ENCODE measurements around the gene YTHDC2. TPM values are rescaled to one million over a fixed set of nuclear protein-coding genes. Genes with fewer than 3 reads are reported as not detected.
A peak's percentile ranks its signal among the peaks of the same experiment; 100 is the strongest.

YTHDC2 gene
- polyA plus RNA-seq, 1 donor (not counting 4 experiments of a cell fraction or from before 2014, with no cell fraction given), result 15.2 TPM

GRCh38 chr5:113505181-113505580 is 8.3 kb upstream of the YTHDC2 start:
- peak; percentile 90 for FAIRE-seq
- H3K9me1 ChIP-seq (ENCODE audit: control insufficient read depth, extremely low read depth, insufficient read depth, low read length), result no peaks in the 10 kb centered on the region
- H3K27me3 ChIP-seq (ENCODE audit: control insufficient read depth, extremely low read depth, insufficient read depth, low read length), result no peaks in the 10 kb centered on the region
- no peaks in the 10 kb centered on the region for H3K9me3 ChIP-seq (ENCODE audit: control insufficient read depth, low read depth, low read length)
- H2AFZ ChIP-seq (ENCODE audit: control insufficient read depth, low read length), result no peak overlapping the region
- no peak overlapping the region for H3K27ac ChIP-seq (ENCODE audit: control insufficient read depth, insufficient read depth, low read length)
- H3K4me1 ChIP-seq (ENCODE audit: control insufficient read depth, extremely low read depth, insufficient read depth, low read length), result peaks cover 13% of the 10 kb centered on the region
- no peak for DNase-seq (ENCODE audit: low read depth, low spot score)
- H3K36me3 ChIP-seq (ENCODE audit: control insufficient read depth in 2 of 2, extremely low read depth in 1 of 2, insufficient read depth in 2 of 2, low read length in 2 of 2), result no peaks in the 10 kb centered on the region
- no peaks in the 10 kb centered on the region for H4K20me1 ChIP-seq (ENCODE audit: control insufficient read depth, extremely low read depth, insufficient read depth, low read length)
- no peak overlapping the region for H3K4me2 ChIP-seq (ENCODE audit: control insufficient read depth, extremely low read depth, insufficient read depth, low read depth, low read length)
- H3K9ac ChIP-seq (ENCODE audit: control insufficient read depth, extremely low read depth, insufficient read depth, low read length), result no peak overlapping the region
- dilution Hi-C loops (cut with MboI; ENCODE audit: extremely low pct_ligation_motif_present, low sequenced_read_pairs), result no loop called here
- H3K79me2 ChIP-seq (ENCODE audit: control insufficient read depth, insufficient read depth, low read length), result no peaks in the 10 kb centered on the region
- TF ChIP-seq CTCF (optimal IDR thresholded peaks at IDR 0.05 in 1 of 3, IDR thresholded peaks at IDR 0.05 in 1 of 3, conservative IDR thresholded peaks at IDR 0.05 in 1 of 3; ENCODE audit: extremely low read depth in 1 of 3, insufficient read depth in 2 of 3, low read length in 3 of 3) (peak in 1 of 3 experiments; percentile 15), EZH2 (IDR thresholded peaks at IDR 0.05; ENCODE audit: low read length) (no peak)
- H3K4me3 ChIP-seq (ENCODE audit: control insufficient read depth in 2 of 3, extremely low read depth in 1 of 3, insufficient read depth in 2 of 3, low read depth in 1 of 3, low read length in 3 of 3), result no peak overlapping the region

GRCh38 chr5:113507601-113508000 is 5.9 kb upstream of the YTHDC2 start:
- Histone ChIP-seq H3K9ac (ENCODE audit: control insufficient read depth, extremely low read depth, insufficient read depth, low read length) (no peak overlapping the region), H4K20me1 (ENCODE audit: control insufficient read depth, extremely low read depth, insufficient read depth, low read length) (no peaks in the 10 kb centered on the region), H3K27me3 (ENCODE audit: control insufficient read depth, extremely low read depth, insufficient read depth, low read length) (no peaks in the 10 kb centered on the region), H3K4me2 (ENCODE audit: control insufficient read depth, extremely low read depth, insufficient read depth, low read depth, low read length) (no peak overlapping the region), H3K79me2 (ENCODE audit: control insufficient read depth, insufficient read depth, low read length) (no peaks in the 10 kb centered on the region), H3K36me3 (ENCODE audit: control insufficient read depth in 2 of 2, extremely low read depth in 1 of 2, insufficient read depth in 2 of 2, low read length in 2 of 2) (no peaks in the 10 kb centered on the region), H3K4me1 (ENCODE audit: control insufficient read depth, extremely low read depth, insufficient read depth, low read length) (peaks cover 19% of the 10 kb centered on the region), H2AFZ (ENCODE audit: control insufficient read depth, low read length) (no peak overlapping the region), H3K9me3 (ENCODE audit: control insufficient read depth, low read depth, low read length) (no peaks in the 10 kb centered on the region), H3K27ac (ENCODE audit: control insufficient read depth, insufficient read depth, low read length) (no peak overlapping the region), H3K4me3 (ENCODE audit: control insufficient read depth in 2 of 3, extremely low read depth in 1 of 3, insufficient read depth in 2 of 3, low read depth in 1 of 3, low read length in 3 of 3) (no peak overlapping the region), H3K9me1 (ENCODE audit: control insufficient read depth, extremely low read depth, insufficient read depth, low read length) (no peaks in the 10 kb centered on the region)
- TF ChIP-seq EZH2 (IDR thresholded peaks at IDR 0.05; ENCODE audit: low read length) (no peak), CTCF (optimal IDR thresholded peaks at IDR 0.05 in 1 of 3, IDR thresholded peaks at IDR 0.05 in 1 of 3, conservative IDR thresholded peaks at IDR 0.05 in 1 of 3; ENCODE audit: extremely low read depth in 1 of 3, insufficient read depth in 2 of 3, low read length in 3 of 3) (no peak)
- FAIRE-seq (no peak), DNase-seq (ENCODE audit: low read depth, low spot score) (no peak)
- dilution Hi-C loops (cut with MboI; ENCODE audit: extremely low pct_ligation_motif_present, low sequenced_read_pairs), result no loop called here

Measured in keratinocyte (primary cell).